Loucy (cell line): Measurements from ENCODE around the gene ALPG.
A peak's percentile ranks its signal among the peaks of the same experiment; 100 is the strongest.
"Not testable (repeated sequence)": the region's sequence is repeated elsewhere in the genome, so short reads cannot be mapped to it uniquely, and the experiment has no call there.

Experiments
- H2AFZ ChIP-seq: fragments of 200-600 bp; sonication (generic); 2 replicates; pipeline ENCODE4 v1.6.0; 2016; ENCODE audit warnings: antibody characterized with exemption, mild to moderate bottlenecking, low read length, moderate library complexity
- H3F3A ChIP-seq: fragments of 200-600 bp; 2 replicates; pipeline ENCODE4 v1.6.0; 2016; ENCODE audit warnings: antibody characterized with exemption, low read depth, mild to moderate bottlenecking
- H3K27me3 ChIP-seq: fragments of 200-600 bp; sonication (generic); 2 replicates; pipeline ENCODE4 v1.6.1; 2014; ENCODE audit warnings: low read length, mild to moderate bottlenecking; ENCODE audit not compliant: insufficient read depth, poor library complexity, severe bottlenecking
- H3K36me3 ChIP-seq: fragments of 200-600 bp; sonication (generic); 2 replicates; pipeline ENCODE4 v1.6.1; 2016; ENCODE audit warnings: low read length; ENCODE audit not compliant: insufficient read depth
- H3K4me1 ChIP-seq: fragments of 200-600 bp; sonication (generic); 2 replicates; pipeline ENCODE4 v1.5.1; 2014; ENCODE audit warnings: low read length, mild to moderate bottlenecking; ENCODE audit not compliant: insufficient read depth, poor library complexity, severe bottlenecking
- H3K4me2 ChIP-seq: fragments of 200-600 bp; sonication (generic); 2 replicates; pipeline ENCODE4 v1.6.0; 2014; ENCODE audit warnings: antibody characterized with exemption, low read length, low read depth, mild to moderate bottlenecking; ENCODE audit not compliant: poor library complexity, severe bottlenecking
- H3K4me3 ChIP-seq: fragments of 200-600 bp; sonication (generic); 2 replicates; pipeline ENCODE4 v1.5.1; 2014; ENCODE audit warnings: low read length, mild to moderate bottlenecking, mixed read lengths; ENCODE audit not compliant: poor library complexity, severe bottlenecking
- H3K79me2 ChIP-seq: fragments of 200-600 bp; sonication (generic); 2 replicates; pipeline ENCODE4 v1.6.1; 2014; ENCODE audit warnings: low read length; ENCODE audit not compliant: insufficient read depth
- H3K9ac ChIP-seq: fragments of 200-600 bp; sonication (generic); 2 replicates; pipeline ENCODE4 v1.6.0; 2014; ENCODE audit warnings: mild to moderate bottlenecking, low read depth, low read length, moderate library complexity; ENCODE audit not compliant: poor library complexity, severe bottlenecking
- H3K9me2 ChIP-seq: fragments of 200-600 bp; sonication (generic); replicated peaks from 2 replicates; pipeline ENCODE4 v1.6.1; 2016; ENCODE audit warnings: low read depth, low read length, mixed read lengths
- H3K9me3 ChIP-seq: fragments of 200-600 bp; sonication (generic); 2 replicates; pipeline ENCODE4 v1.6.1; 2014; ENCODE audit warnings: mild to moderate bottlenecking, antibody characterized with exemption, low read length, low read depth; ENCODE audit not compliant: insufficient read depth
- H4K20me1 ChIP-seq: fragments of 200-600 bp; sonication (generic); 2 replicates; pipeline ENCODE4 v1.6.0; 2014; ENCODE audit warnings: antibody characterized with exemption, low read length, mild to moderate bottlenecking; ENCODE audit not compliant: insufficient read depth, poor library complexity, severe bottlenecking
- CTCF ChIP-seq: fragments of 200-600 bp; sonication (generic); conservative IDR thresholded peaks from 2 replicates; pipeline ENCODE4 v1.5.1; 2014; ENCODE audit warnings: mild to moderate bottlenecking, antibody characterized with exemption, low read length
- EZH2phosphoT487 ChIP-seq: fragments of 200-600 bp; IDR thresholded peaks from 2 replicates; pipeline ENCODE4 v1.6.1; 2018; ENCODE audit warnings: antibody characterized with exemption, mild to moderate bottlenecking, moderate library complexity, borderline replicate concordance

The ALPG gene

GRCh38 chr2:232365621-232366321 lies 40.9 kb upstream of the ALPG start:
- no peak for TF ChIP-seq EZH2phosphoT487
- peak; percentile 62 for TF ChIP-seq CTCF
- no peaks in the 10 kb centered on the region for H3K79me2 ChIP-seq
- no peak overlapping the region for H3K9ac ChIP-seq
- no peak overlapping the region for H3K4me3 ChIP-seq
- H3K4me2 ChIP-seq = no peak overlapping the region
- H3F3A ChIP-seq = no peaks in the 10 kb centered on the region
- no peaks in the 10 kb centered on the region for H3K9me3 ChIP-seq
- no peaks in the 10 kb centered on the region for H3K9me2 ChIP-seq
- H3K27me3 ChIP-seq = no peaks in the 10 kb centered on the region
- 0 out of 2 replicates have a peak overlapping the region, but pooled peaks have one; percentile 12 for H2AFZ ChIP-seq
- H4K20me1 ChIP-seq = no peaks in the 10 kb centered on the region
- H3K36me3 ChIP-seq = no peaks in the 10 kb centered on the region
- H3K4me1 ChIP-seq = peaks cover 34% of the 10 kb centered on the region

GRCh38 chr2:232366461-232366860 lies 40.2 kb upstream of the ALPG start:
- not testable (repeated sequence) for H3K27me3 ChIP-seq, H3K79me2 ChIP-seq, H3K36me3 ChIP-seq, H3K9me2 ChIP-seq, H2AFZ ChIP-seq, H3K4me3 ChIP-seq, H3K9ac ChIP-seq, H4K20me1 ChIP-seq, H3F3A ChIP-seq, H3K4me2 ChIP-seq, H3K9me3 ChIP-seq
- peaks cover 34% of the 10 kb centered on the region for H3K4me1 ChIP-seq

- H4K20me1 ChIP-seq = no peaks in the 10 kb centered on the region
- H3K9ac ChIP-seq = no peak overlapping the region
- H3K9me2 ChIP-seq = no peaks in the 10 kb centered on the region
- TF ChIP-seq EZH2phosphoT487 = no peak
- TF ChIP-seq CTCF = no peak
- H3K27me3 ChIP-seq = no peaks in the 10 kb centered on the region
- no peak overlapping the region for H2AFZ ChIP-seq
- H3K4me2 ChIP-seq = no peak overlapping the region
- no peak overlapping the region for H3K4me3 ChIP-seq
- H3K4me1 ChIP-seq = peaks cover 30% of the 10 kb centered on the region
- no peaks in the 10 kb centered on the region for H3K36me3 ChIP-seq
- no peaks in the 10 kb centered on the region for H3F3A ChIP-seq
- no peaks in the 10 kb centered on the region for H3K9me3 ChIP-seq
- H3K79me2 ChIP-seq = no peaks in the 10 kb centered on the region
Observed at GRCh38 chr2:232367016-232367415, 39.6 kb upstream of the ALPG start.

- Histone ChIP-seq H3F3A (no peaks in the 10 kb centered on the region), H2AFZ (no peak overlapping the region), H3K27me3 (no peaks in the 10 kb centered on the region), H3K9me2 (no peaks in the 10 kb centered on the region), H3K4me3 (no peak overlapping the region), H3K36me3 (no peaks in the 10 kb centered on the region), H3K9me3 (no peaks in the 10 kb centered on the region), H4K20me1 (no peaks in the 10 kb centered on the region), H3K4me1 (peaks cover 23% of the 10 kb centered on the region), H3K4me2 (no peak overlapping the region), H3K79me2 (no peaks in the 10 kb centered on the region), H3K9ac (no peak overlapping the region)
- TF ChIP-seq CTCF (peak; percentile 51), EZH2phosphoT487 (no peak)
Observed at GRCh38 chr2:232367591-232368233, 38.9 kb upstream of the ALPG start.
